Stimulated activated naive CD8-positive, alpha-beta T cell treated with anti-CD3 and anti-CD28 coated beads, Interleukin-15, amount 100 ng/mL, for 72 hours (primary cell): ENCODE results near the gene MKX.

Experiments
- ATAC-seq: fragments of 150-1000 bp; cut with Tn5 transposase; 2 replicates; pipeline ENCODE4 v1.10.0; 2021; ENCODE audit warnings: mild to moderate bottlenecking, moderate library complexity
- DNase-seq, 2 donors: peaks; one replicate each; pipeline ENCODE4 v3.0.0; 2021 to 2022
- H3K27ac Mint-ChIP-seq, 2 donors: one replicate each; pipeline ENCODE4 v1.8.0; 2022; ENCODE audit warnings: mild to moderate bottlenecking in 2 of 2, mixed read lengths in 2 of 2, moderate library complexity in 2 of 2
- H3K27me3 Mint-ChIP-seq: one replicate; pipeline ENCODE4 v1.8.0; 2022; ENCODE audit warnings: mixed read lengths
- H3K4me1 Mint-ChIP-seq: one replicate; pipeline ENCODE4 v1.8.0; 2022; ENCODE audit warnings: mild to moderate bottlenecking, mixed read lengths
- H3K4me3 Mint-ChIP-seq, 2 donors: one replicate each; pipeline ENCODE4 v1.8.0; 2022; ENCODE audit warnings: mild to moderate bottlenecking in 2 of 2, mixed read lengths in 2 of 2, moderate library complexity in 1 of 2
- H3K9me3 Mint-ChIP-seq, 2 donors: one replicate each; pipeline ENCODE4 v1.8.0; 2022; ENCODE audit warnings: mixed read lengths in 2 of 2

Gene MKX

DNA sequence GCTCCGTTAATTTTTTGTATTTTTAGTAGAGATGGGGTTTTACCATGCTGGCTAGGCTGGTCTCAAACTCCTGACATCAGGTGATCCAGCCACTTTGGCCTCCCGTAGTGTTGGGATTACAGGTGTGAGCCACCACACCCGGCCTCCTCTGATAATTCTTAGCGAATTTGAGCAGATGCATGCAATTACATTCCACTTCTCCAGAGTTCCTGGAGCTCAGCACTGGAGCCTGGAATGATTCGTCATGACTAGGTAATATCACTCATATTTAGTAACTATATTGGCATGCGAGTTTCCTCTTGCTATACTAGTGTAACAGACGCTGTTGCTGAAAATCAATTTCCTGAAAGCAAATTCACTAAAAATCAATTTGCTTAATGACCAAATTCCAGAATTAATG lies 86.8 kb downstream of the MKX start:
- no peak for DNase-seq
- no peak for ATAC-seq
- Mint-ChIP-seq H3K4me1 (no peaks in the 10 kb centered on the region), H3K27me3 (peaks cover 32% of the 10 kb centered on the region), H3K27ac (no peak overlapping the region), H3K9me3 (no peaks in the 10 kb centered on the region), H3K4me3 (no peak overlapping the region)

DNA sequence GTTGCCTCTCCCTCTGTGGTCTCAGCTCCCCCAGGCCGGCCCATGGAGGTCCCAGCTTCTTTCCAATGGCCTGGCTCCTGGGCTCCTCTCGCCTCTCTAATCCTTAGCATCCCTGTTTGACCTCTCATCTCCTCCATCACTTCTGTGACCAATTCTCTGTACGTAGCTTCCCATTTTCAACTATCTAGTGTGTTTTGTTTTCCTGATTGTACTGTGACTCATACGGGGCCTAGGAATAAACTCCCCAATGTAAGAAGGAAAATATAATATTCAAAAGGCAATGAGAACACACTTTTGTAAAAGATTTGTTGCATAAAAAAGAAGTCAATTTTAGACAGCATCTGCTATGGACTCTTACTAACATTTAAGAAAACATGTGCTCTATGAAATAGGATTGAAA lies 90.3 kb downstream of the MKX start:
- Mint-ChIP-seq H3K27ac (peak overlapping the region in 1 of 2 donors; percentile 21), H3K9me3 (no peaks in the 10 kb centered on the region)
- no peak for DNase-seq

DNA sequence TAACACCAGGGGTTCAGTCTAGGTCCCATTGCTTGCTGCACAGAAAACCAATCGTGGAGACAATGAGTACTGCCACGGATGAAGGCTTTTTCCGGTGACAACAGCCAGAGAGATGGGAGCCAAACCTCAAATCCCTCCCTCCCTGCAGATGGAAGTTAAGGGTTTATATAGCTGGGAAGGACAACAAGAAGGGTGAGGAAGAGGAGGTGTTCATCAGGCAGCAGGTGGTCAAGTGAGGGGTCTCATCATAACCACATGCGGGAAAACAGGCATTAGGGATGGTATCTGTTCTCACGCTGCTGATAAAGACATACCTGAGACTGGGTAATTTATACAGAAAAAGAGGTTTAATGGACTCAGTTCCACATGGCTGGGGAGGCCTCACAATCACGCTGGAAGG lies 91.3 kb downstream of the MKX start:
- Mint-ChIP-seq H3K27me3 (peaks cover 9% of the 10 kb centered on the region), H3K4me3 (no peak overlapping the region), H3K4me1 (no peaks in the 10 kb centered on the region), H3K27ac (no peak overlapping the region), H3K9me3 (no peaks in the 10 kb centered on the region)
- no peak for DNase-seq
- ATAC-seq, result no peak

More for the DNA sequence above, 90.3 kb downstream of the MKX start:
- H3K4me3 Mint-ChIP-seq, result no peak overlapping the region
- peaks cover 17% of the 10 kb centered on the region for H3K27me3 Mint-ChIP-seq
- ATAC-seq, result no peak
- H3K4me1 Mint-ChIP-seq, result no peaks in the 10 kb centered on the region

DNA sequence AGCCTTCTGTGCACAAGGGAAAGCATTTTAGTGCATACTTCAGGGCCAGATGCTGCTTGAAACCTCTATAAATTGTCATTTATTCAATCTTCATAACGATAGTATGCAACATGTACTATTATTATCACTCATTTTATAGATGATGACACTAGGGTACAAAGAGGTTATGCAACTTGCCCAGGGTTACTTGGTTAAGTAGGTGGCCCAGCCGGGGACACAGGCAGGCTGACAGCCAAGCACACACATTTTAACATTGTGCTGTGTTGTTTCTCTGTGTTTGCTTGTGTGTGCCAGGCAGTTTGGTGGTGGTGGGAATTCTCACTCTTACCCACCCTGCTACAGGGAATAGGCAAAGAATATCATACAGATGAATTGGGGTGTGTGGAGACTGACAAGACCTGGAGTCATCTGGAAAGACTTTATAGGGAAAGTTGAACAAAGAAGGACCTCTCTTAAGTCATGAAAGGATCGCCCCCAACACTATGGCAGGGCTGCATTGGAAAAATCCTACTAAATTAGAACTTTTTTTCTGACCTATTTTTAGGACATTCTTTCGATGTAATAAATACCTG lies 98.9 kb downstream of the MKX start:
- no peak for DNase-seq
- no peak overlapping the region for H3K4me3 Mint-ChIP-seq
- no peak for ATAC-seq
- H3K27me3 Mint-ChIP-seq, result peaks cover 14% of the 10 kb centered on the region
- no peaks in the 10 kb centered on the region for H3K4me1 Mint-ChIP-seq
- peaks cover 5 to 8% of the 10 kb centered on the region in 2 donors for H3K9me3 Mint-ChIP-seq
- H3K27ac Mint-ChIP-seq, result no peak overlapping the region

DNA sequence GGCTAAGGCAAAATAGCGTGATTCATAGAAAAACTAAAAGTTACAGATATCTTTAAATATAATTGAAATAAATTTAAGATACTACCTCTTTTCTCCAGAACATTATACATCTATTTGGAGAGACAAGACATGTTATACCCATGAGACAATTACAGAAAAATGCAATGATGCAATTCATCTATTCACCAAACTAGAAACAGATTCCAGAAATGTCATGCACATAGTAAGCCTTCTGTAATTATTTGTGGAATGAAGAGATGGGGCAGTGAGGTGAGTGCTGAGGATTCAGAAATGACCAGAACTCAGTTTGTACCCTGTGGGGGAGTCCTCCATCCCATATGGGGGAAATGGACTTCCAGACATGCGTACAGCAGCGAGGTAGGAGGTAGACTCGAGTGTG lies 99.4 kb downstream of the MKX start:
- H3K27me3 Mint-ChIP-seq, result peaks cover 14% of the 10 kb centered on the region
- DNase-seq (no peak), ATAC-seq (no peak)
- H3K27ac Mint-ChIP-seq, result no peak overlapping the region
- peaks cover 5 to 8% of the 10 kb centered on the region in 2 donors for H3K9me3 Mint-ChIP-seq
- no peaks in the 10 kb centered on the region for H3K4me1 Mint-ChIP-seq
- H3K4me3 Mint-ChIP-seq, result no peak overlapping the region

DNA sequence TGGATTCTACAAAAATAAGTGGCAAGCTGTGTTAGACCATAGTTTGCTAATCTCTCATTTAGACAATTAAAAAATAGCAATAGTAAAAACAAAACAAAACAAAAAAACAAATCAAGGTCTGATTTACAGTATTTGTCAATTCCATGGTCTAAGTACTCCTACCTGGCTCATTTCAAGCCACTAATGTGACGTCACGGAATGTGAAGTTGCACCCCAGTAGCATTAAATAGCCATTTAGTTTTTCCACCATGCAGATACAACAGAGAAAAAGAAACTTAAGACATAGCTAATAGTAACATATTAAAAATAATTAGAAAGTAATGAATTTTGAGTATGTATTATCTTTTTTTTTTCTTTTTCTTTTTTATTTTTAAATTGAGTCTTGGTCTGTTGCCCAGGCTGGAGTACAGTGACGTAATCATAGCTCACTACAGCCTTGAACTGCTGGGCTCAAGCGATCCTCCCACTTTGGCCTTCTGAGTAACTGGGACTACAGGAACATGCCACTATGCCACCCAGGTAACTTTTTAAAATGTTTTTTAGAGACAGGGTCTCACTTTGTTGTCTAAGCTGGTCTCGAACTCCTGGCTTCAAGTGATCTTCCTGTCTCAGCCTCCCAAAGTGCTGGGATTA lies 101.2 kb downstream of the MKX start:
- Mint-ChIP-seq H3K27ac (no peak overlapping the region), H3K9me3 (peaks cover 5 to 8% of the 10 kb centered on the region in 2 donors), H3K4me1 (no peaks in the 10 kb centered on the region), H3K27me3 (peaks cover 14% of the 10 kb centered on the region), H3K4me3 (no peak overlapping the region)
- DNase-seq (no peak), ATAC-seq (no peak)

DNA sequence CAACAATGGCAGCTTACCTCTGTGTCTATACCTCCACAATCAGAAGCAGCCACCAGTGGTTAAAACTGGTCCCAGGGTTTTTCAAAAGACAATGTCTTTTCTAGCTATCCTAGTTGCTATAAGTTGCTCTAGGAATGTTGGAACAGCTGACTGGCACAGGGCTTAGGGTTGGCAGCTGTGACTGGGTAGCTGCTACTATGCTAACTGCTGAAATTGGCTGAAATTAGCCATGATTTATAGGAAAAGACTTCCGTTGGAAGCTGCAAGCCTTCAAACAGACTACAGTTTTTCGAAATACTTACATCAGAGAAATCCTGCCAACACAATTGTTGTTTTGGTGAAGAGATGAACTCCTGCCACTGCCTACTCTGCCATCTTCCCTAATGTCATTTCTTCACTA lies 102.3 kb downstream of the MKX start:
- Mint-ChIP-seq H3K9me3 (peaks cover 5 to 8% of the 10 kb centered on the region in 2 donors), H3K4me1 (no peaks in the 10 kb centered on the region), H3K4me3 (no peak overlapping the region), H3K27ac (no peak overlapping the region), H3K27me3 (peaks cover 14% of the 10 kb centered on the region)
- DNase-seq, result no peak
- ATAC-seq, result no peak

DNA sequence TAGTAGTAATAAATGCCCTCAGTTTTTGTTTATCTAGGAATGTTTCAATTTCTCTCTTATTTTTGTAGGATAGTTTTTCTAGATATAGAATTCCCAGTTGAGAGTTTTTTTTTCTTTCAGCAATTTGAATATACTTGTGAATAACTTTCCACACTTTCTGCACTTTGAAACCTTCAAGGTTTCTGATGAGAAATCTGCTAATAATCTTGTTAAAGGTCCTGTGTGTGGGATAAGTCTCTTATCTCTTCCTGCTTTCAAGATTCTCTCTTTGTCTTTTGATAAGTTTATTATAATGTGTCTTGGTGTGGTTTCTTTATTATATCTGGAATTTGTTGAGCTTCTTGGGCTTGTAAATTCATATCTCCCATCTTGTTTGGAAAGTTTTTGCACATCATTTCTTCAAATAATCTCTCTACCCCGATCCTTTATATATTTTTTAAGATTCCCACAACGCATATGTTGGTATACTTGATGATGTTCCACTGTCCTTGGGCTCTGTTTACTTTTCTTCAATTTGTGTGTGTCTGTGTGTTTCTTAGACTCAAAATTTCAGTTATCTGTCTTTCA lies 103.5 kb downstream of the MKX start:
- no peak overlapping the region for H3K4me3 Mint-ChIP-seq

DNA sequence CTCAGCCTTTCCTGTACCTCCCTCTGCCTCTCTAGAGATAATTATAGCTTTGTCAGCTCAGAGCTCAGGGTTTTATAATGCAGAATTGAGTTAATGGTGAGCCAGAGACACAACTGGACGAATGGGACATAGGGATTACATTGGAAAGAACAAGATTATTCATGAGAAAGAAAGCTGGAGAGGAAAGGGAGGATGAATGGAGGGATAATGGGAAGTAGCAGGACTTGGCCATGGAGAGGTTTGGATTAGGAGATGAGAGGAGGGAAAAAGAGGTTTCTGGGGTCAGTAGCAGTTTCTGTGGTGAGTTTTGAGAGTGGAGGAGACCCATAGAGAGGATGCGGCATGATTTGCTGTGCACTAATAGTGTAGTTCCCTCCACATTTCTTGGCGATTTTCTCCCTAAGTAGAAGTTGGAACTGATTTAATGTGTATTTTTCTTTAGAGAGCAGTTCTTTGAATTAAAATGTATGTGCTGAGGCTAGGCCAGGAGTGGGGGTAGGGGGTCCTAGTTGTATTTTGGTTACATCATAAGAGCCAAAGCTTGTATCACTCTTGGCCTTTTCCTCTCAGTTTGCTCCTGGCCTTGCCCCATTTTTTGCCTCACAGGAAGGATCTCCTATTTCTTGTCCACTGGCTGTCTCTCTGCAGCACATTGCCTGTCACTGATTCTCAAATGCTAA lies 107.4 kb downstream of the MKX start:
- H3K27ac Mint-ChIP-seq, result no peak overlapping the region
- no peak for DNase-seq
- H3K4me3 Mint-ChIP-seq, result no peak overlapping the region
- H3K4me1 Mint-ChIP-seq, result no peaks in the 10 kb centered on the region
- H3K27me3 Mint-ChIP-seq, result no peaks in the 10 kb centered on the region
- no peak for ATAC-seq
- H3K9me3 Mint-ChIP-seq, result peaks cover 8 to 9% of the 10 kb centered on the region in 2 donors

More for the DNA sequence above, 103.5 kb downstream of the MKX start:
- Mint-ChIP-seq H3K27ac (no peak overlapping the region), H3K4me1 (no peaks in the 10 kb centered on the region), H3K27me3 (peaks cover 10% of the 10 kb centered on the region), H3K9me3 (peaks cover 5 to 8% of the 10 kb centered on the region in 2 donors)
- DNase-seq, result no peak
- ATAC-seq, result no peak

DNA sequence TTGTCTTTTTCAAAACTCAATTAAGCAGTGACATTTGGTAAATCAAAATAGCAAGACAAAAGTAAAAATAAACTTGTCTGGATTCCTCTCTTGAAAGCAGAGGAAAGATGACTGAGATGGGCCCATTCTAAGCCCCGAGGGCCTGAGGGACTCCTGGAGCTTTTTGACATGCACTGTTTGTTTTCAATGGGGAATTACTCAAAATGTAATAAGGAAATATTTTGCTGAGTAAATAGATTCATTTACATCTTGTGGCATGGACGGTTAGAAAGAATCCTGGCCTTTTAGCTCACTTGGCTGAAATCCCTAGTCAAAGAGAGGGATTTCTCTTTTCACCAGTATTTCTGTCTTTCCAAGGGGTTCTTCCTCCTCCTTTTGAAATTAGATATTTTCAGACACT lies 108.0 kb downstream of the MKX start:
- DNase-seq (no peak), ATAC-seq (no peak)
- no peak overlapping the region for H3K4me3 Mint-ChIP-seq
- peaks cover 7 to 9% of the 10 kb centered on the region in 2 donors for H3K9me3 Mint-ChIP-seq
- no peak overlapping the region for H3K27ac Mint-ChIP-seq
- no peaks in the 10 kb centered on the region for H3K4me1 Mint-ChIP-seq
- no peaks in the 10 kb centered on the region for H3K27me3 Mint-ChIP-seq

DNA sequence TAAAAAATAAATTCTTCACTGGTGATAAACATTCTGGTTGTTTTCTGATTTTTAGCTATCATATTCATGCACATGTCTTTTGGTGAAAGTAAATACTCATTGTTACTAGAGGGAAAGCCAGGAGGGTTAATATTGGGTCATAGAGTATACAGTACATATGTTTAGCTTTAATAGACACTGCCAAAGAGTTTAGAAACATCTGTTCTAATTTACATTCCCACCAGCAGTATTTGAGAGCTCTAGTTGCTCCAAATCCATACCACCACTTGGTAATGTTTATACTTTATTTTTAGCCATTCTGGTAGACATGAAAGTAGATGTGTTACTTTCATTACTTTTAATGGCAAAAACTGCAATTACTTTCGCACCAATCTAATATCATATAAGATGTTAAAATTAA lies 108.8 kb downstream of the MKX start:
- Mint-ChIP-seq H3K9me3 (peaks cover 0 to 4% of the 10 kb centered on the region in 2 donors), H3K4me1 (no peaks in the 10 kb centered on the region), H3K4me3 (no peak overlapping the region), H3K27ac (no peak overlapping the region), H3K27me3 (no peaks in the 10 kb centered on the region)
- DNase-seq, result no peak
- ATAC-seq, result no peak

DNA sequence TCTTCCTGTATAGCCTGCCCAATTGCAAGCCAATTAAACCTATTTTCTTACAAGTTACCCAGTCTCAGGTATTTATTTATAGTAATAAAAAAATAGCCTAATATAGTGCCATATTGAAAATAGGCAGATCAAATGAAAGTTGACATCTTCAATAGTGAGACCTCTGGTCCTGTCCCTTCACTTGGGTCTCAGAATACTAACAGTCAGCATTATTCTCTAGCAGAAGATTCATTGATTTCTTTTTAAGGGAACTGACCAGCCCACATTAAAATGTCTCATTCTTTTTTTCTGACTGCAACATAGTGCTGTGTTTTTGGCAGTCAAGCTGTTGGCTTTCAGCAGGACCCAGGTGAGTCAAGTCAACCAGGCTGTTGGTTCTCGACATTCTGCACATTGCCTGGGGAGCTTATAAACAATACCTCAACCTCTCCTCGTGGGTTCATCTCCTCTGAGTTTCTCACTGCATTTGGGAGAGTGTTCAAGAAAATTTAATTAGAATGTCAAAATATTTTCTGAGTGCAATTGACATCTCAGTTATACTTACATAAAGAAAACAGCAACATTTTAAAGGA lies 109.8 kb downstream of the MKX start:
- Mint-ChIP-seq H3K9me3 (peaks cover 0 to 4% of the 10 kb centered on the region in 2 donors), H3K4me3 (no peak overlapping the region), H3K27me3 (no peaks in the 10 kb centered on the region), H3K4me1 (no peaks in the 10 kb centered on the region), H3K27ac (no peak overlapping the region)
- DNase-seq (no peak), ATAC-seq (no peak)

DNA sequence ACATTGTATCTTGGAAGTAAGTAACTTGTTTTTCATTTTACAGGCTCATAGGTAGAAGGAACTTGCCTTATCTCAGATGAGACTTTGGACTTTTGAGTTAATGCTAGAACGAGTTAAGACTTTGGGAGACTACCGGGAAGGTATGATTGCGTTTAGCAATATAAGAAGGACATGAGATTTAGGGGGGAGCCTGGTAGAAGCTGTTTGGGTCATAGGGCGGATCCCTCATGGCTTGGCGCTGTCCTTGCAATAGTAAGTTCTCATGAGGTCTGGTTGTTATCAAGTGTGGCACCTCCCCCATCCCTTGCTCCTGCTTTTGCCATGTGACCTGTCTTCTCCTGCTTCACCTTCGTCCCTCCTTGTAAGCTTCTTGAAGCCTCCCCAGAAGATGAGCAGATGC lies 110.3 kb downstream of the MKX start:
- Mint-ChIP-seq H3K4me1 (no peaks in the 10 kb centered on the region), H3K9me3 (peaks cover 0 to 4% of the 10 kb centered on the region in 2 donors), H3K27me3 (no peaks in the 10 kb centered on the region), H3K27ac (no peak overlapping the region), H3K4me3 (no peak overlapping the region)
- DNase-seq, result no peak
- ATAC-seq, result no peak

DNA sequence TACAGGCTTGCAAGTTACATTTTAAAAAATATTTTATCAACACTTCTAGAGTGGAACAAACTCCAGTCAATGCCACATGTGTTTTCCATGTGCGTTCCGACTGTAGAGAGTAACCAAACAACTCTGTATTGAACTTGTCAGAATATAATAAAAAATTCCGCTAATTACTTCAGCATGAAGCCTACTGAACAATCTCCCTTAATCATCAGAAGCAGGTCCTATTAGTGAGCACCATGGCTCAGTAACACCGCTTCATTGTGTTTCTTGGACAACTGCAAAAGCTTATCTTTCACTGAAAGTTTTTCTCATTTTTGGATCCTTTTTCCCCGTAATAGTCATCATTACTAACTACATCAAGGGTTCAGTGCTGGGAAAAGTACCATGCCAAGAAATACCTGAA lies 117.0 kb downstream of the MKX start:
- Mint-ChIP-seq H3K27ac (no peak overlapping the region), H3K9me3 (peaks cover 0 to 3% of the 10 kb centered on the region in 2 donors), H3K4me3 (no peak overlapping the region), H3K27me3 (peaks cover 23% of the 10 kb centered on the region), H3K4me1 (no peaks in the 10 kb centered on the region)
- ATAC-seq, result no peak
- no peak for DNase-seq

DNA sequence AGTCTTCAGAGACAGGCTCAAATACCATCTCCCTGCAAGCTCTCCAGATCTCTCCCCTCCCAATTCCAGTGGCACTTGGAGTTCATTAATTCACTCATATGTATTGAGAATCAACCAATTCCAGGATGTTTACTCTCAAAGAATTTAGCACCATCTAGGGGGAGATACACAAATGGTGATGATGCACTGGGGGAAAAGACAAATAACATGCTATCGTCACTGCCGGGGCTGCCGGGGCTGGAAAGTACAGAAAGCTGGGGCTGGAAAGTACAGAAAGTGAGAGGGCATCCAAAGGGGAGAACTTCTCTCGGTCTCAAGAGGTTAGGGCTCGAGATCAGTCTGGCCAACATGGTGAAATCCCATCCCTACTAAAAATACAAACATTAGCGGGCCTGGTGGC lies 118.7 kb downstream of the MKX start:
- Mint-ChIP-seq H3K27ac (no peak overlapping the region), H3K4me3 (no peak overlapping the region), H3K27me3 (peaks cover 26% of the 10 kb centered on the region), H3K4me1 (no peaks in the 10 kb centered on the region), H3K9me3 (no peaks in the 10 kb centered on the region)
- ATAC-seq (no peak), DNase-seq (no peak)
